Thymus (tissue), 11 donors: ENCODE measurements around the gene ZBTB48. TPM values are rescaled to one million over a fixed set of nuclear protein-coding genes. Genes with fewer than 3 reads are reported as not detected.
"Not testable (repeated sequence)": the region's sequence is repeated elsewhere in the genome, so short reads cannot be mapped to it uniquely, and the experiment has no call there.

Source experiments
- DNase-seq, 9 donors: peaks; one replicate each; pipeline ENCODE4 v3.0.0-alpha.2; 2013; ENCODE audit warnings: low spot score in 9 of 9, low read depth in 6 of 9, missing footprints in 1 of 9
- H3K27ac ChIP-seq, 2 donors: one replicate each; pipeline ENCODE4 v1.5.1; 2013; ENCODE audit warnings: control low read depth in 1 of 2, low read depth in 1 of 2, low read length in 1 of 2, mild to moderate bottlenecking in 1 of 2, moderate library complexity in 1 of 2
- H3K27me3 ChIP-seq, 2 donors: one replicate each; pipeline ENCODE4 v1.5.1; 2013; ENCODE audit warnings: low read length in 1 of 2; ENCODE audit not compliant: control insufficient read depth in 2 of 2, insufficient read depth in 1 of 2
- H3K36me3 ChIP-seq, 2 donors: one replicate each; pipeline ENCODE4 v1.5.1; 2013; ENCODE audit warnings: low read length in 1 of 2, mild to moderate bottlenecking in 1 of 2, moderate library complexity in 1 of 2; ENCODE audit not compliant: control insufficient read depth in 2 of 2, insufficient read depth in 2 of 2
- H3K4me1 ChIP-seq, 2 donors: one replicate each; pipeline ENCODE4 v1.5.1; 2013; ENCODE audit warnings: low read length in 2 of 2; ENCODE audit not compliant: control insufficient read depth in 2 of 2, insufficient read depth in 2 of 2
- H3K4me3 ChIP-seq, 2 donors: one replicate each; pipeline ENCODE4 v1.5.1; 2013; ENCODE audit warnings: low read length in 2 of 2, control low read depth in 1 of 2, mild to moderate bottlenecking in 1 of 2
- H3K9me3 ChIP-seq, 2 donors: one replicate each; pipeline ENCODE4 v1.5.1; 2013; ENCODE audit warnings: low read length in 1 of 2, mild to moderate bottlenecking in 1 of 2; ENCODE audit not compliant: control insufficient read depth in 2 of 2, insufficient read depth in 1 of 2
- WGBS: extraction: QIAGEN DNeasy Blood & Tissue Kit; methylation state at CpG from one replicate; pipeline ENCODE4 v1.1.7; 2013; 5-methylcytosine and 5-hydroxymethylcytosine counted together
- polyA plus RNA-seq: library from polyadenylated mRNA; stranded (reverse); fragments of 200-250 nt; gene quantifications from one replicate; pipeline ENCODE4 v1.2.3, GENCODE V29; 2013
- total RNA-seq: library from RNA; stranded (reverse); fragments of 120-200 nt; gene quantifications from one replicate; pipeline ENCODE4 v1.2.4, GENCODE V29; 2013
- donor health status: healthy.

Gene ZBTB48
- total and polyA plus RNA-seq, 2 donors = 30.7 to 124 TPM

- H3K4me3 ChIP-seq = no peak overlapping the region
- DNase-seq = no peak
- no peak overlapping the region for H3K27ac ChIP-seq
- H3K27me3 ChIP-seq = no peaks in the 10 kb centered on the region
- H3K36me3 ChIP-seq = peaks cover 62 to 90% of the 10 kb centered on the region in 2 donors
- WGBS = 98% methylated on average over 20 of the region's 20 CpGs
- H3K4me1 ChIP-seq = no peaks in the 10 kb centered on the region
- no peaks in the 10 kb centered on the region for H3K9me3 ChIP-seq
Measured at GRCh38 chr1:6635161-6635909, 55.5 kb downstream of the ZBTB48 start.

GRCh38 chr1:6635910-6636760, 56.3 kb downstream of the ZBTB48 start:
- H3K36me3 ChIP-seq = peaks cover 60 to 92% of the 10 kb centered on the region in 2 donors
- H3K27ac ChIP-seq = no peak overlapping the region
- 96% methylated on average over 16 of the region's 16 CpGs for WGBS
- H3K27me3 ChIP-seq = no peaks in the 10 kb centered on the region
- no peaks in the 10 kb centered on the region for H3K4me1 ChIP-seq
- DNase-seq = no peak
- H3K4me3 ChIP-seq = no peak overlapping the region
- no peaks in the 10 kb centered on the region for H3K9me3 ChIP-seq

GRCh38 chr1:6636778-6637177, 57.0 kb downstream of the ZBTB48 start:
- H3K27ac ChIP-seq, H3K9me3 ChIP-seq, H3K4me1 ChIP-seq, H3K27me3 ChIP-seq, H3K4me3 ChIP-seq, DNase-seq: not testable (repeated sequence)
- H3K36me3 ChIP-seq = peaks cover 60 to 90% of the 10 kb centered on the region in 2 donors
- WGBS = 99% methylated on average over 6 of the region's 6 CpGs

GRCh38 chr1:6637770-6638169, 58.0 kb downstream of the ZBTB48 start:
- DNase-seq = no peak
- H3K4me3 ChIP-seq = no peak overlapping the region
- H3K27me3 ChIP-seq = no peaks in the 10 kb centered on the region
- H3K36me3 ChIP-seq = peaks cover 55 to 90% of the 10 kb centered on the region in 2 donors
- H3K4me1 ChIP-seq = no peaks in the 10 kb centered on the region
- 97% methylated on average over 9 of the region's 9 CpGs for WGBS
- H3K27ac ChIP-seq = no peak overlapping the region
- no peaks in the 10 kb centered on the region for H3K9me3 ChIP-seq

- Histone ChIP-seq H3K36me3 (peaks cover 51 to 88% of the 10 kb centered on the region in 2 donors), H3K27ac (no peak overlapping the region), H3K27me3 (no peaks in the 10 kb centered on the region), H3K4me1 (no peaks in the 10 kb centered on the region), H3K9me3 (no peaks in the 10 kb centered on the region), H3K4me3 (no peak overlapping the region)
- DNase-seq = no peak
- 95% methylated on average over 18 of the region's 18 CpGs for WGBS
Measured at GRCh38 chr1:6638226-6638625, 58.4 kb downstream of the ZBTB48 start.

Other genes starting within 250 kb of the ZBTB48 start
- 22.2 TPM for gene ACOT7, start 186.2 kb upstream of the ZBTB48 start, total RNA-seq
- gene ACOT7, start 186.2 kb upstream of the ZBTB48 start, polyA plus RNA-seq = 14.2 TPM
- 0.24 TPM for gene HES2, start 160.1 kb upstream of the ZBTB48 start, total RNA-seq
- 2.2 TPM for gene HES2, start 160.1 kb upstream of the ZBTB48 start, polyA plus RNA-seq
- 1.0 TPM for gene ESPN, start 155.2 kb upstream of the ZBTB48 start, total RNA-seq
- 11.8 TPM for gene ESPN, start 155.2 kb upstream of the ZBTB48 start, polyA plus RNA-seq
- 29.1 TPM for gene TNFRSF25, start 113.8 kb upstream of the ZBTB48 start, total RNA-seq
- gene TNFRSF25, start 113.8 kb upstream of the ZBTB48 start, polyA plus RNA-seq = 51.6 TPM
- 2.4 TPM for gene PLEKHG5, start 88.3 kb upstream of the ZBTB48 start, total RNA-seq
- gene PLEKHG5, start 88.3 kb upstream of the ZBTB48 start, polyA plus RNA-seq = 4.6 TPM
- 11.1 TPM for gene NOL9, start 25.5 kb upstream of the ZBTB48 start, total RNA-seq
- 8.6 TPM for gene NOL9, start 25.5 kb upstream of the ZBTB48 start, polyA plus RNA-seq
- gene TAS1R1, start 24.7 kb upstream of the ZBTB48 start, total RNA-seq = not detected
- gene TAS1R1, start 24.7 kb upstream of the ZBTB48 start, polyA plus RNA-seq = not detected
- 8.0 TPM for gene KLHL21, start 22.9 kb downstream of the ZBTB48 start, total RNA-seq
- 13.6 TPM for gene KLHL21, start 22.9 kb downstream of the ZBTB48 start, polyA plus RNA-seq
- 3.5 TPM for gene PHF13, start 33.7 kb downstream of the ZBTB48 start, total RNA-seq
- gene PHF13, start 33.7 kb downstream of the ZBTB48 start, polyA plus RNA-seq = 11.4 TPM
- gene THAP3, start 44.9 kb downstream of the ZBTB48 start, total RNA-seq = 17.6 TPM
- 22.2 TPM for gene THAP3, start 44.9 kb downstream of the ZBTB48 start, polyA plus RNA-seq
- 16.2 TPM for gene DNAJC11, start 121.8 kb downstream of the ZBTB48 start, total RNA-seq
- gene DNAJC11, start 121.8 kb downstream of the ZBTB48 start, polyA plus RNA-seq = 19.9 TPM
- gene CAMTA1, start 205.5 kb downstream of the ZBTB48 start, total RNA-seq = 32.0 TPM
- 158 TPM for gene CAMTA1, start 205.5 kb downstream of the ZBTB48 start, polyA plus RNA-seq